GM18502 (cell line): Measurements from ENCODE around the gene INPP4A.

ENCODE experiments used
- ATAC-seq: cut with Tn5 transposase; IDR thresholded peaks from one replicate; pipeline ENCODE4 v1.9.1; 2021; ENCODE audit warnings: mild to moderate bottlenecking; ENCODE audit not compliant: unreplicated experiment, poor library complexity

Gene INPP4A

DNA sequence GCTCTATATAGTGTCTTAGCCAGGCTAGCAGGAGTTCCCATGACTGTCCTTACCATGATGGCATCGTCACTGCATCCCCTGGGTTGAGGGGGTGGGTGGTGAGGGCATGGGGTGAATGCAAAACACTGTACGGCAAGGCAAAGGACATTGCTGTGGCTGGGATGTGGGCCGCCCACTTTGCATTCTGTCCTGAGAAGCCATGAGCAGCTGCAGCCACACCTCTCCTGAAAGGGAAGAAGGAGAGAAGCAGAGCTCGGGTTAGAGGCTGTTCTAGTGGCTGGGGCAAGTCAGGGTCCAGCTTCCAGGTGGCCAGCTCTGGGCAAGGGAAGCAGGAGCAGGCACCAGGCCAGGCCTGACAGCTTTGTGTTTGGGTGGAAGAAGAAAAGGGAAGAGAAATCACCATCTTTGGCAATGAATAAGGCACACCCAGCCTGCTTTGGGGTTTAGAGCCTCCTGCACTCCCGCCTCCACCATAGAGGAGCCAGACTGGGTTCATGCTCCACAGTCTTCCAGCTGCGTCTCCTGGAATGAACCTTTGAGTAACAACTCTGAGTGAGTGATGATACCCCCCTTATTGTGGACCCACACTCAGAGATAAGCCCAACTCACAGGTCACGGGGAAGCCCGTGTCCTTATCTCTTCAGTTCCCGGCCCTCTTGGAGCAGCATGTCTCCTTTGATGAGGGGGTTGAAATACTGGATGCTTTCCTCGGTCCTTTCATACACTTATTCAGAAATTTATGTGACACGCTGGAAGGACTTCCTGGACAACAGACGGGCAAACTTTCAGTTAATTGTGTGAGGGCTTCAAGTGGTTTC is 63.4 kb downstream of the INPP4A start:
- ATAC-seq, result no peak

DNA sequence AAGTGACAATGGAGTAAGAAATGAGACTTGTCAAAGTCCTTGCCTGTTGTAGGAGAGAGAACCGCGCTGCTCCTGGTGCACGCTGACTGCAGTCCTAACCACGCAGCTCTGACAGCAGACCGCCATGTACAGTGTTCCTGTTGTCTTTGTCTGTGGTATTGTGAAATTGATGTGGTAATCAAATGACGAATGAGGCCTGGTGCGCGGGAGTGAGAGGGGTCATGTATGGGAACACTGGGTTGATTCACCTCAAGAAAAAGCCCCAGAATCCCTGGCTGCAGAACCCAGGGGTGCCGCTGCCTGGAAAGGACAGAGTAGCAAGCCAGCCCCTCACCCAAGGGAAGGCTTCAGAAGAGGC is 64.0 kb downstream of the INPP4A start:
- no peak for ATAC-seq

DNA sequence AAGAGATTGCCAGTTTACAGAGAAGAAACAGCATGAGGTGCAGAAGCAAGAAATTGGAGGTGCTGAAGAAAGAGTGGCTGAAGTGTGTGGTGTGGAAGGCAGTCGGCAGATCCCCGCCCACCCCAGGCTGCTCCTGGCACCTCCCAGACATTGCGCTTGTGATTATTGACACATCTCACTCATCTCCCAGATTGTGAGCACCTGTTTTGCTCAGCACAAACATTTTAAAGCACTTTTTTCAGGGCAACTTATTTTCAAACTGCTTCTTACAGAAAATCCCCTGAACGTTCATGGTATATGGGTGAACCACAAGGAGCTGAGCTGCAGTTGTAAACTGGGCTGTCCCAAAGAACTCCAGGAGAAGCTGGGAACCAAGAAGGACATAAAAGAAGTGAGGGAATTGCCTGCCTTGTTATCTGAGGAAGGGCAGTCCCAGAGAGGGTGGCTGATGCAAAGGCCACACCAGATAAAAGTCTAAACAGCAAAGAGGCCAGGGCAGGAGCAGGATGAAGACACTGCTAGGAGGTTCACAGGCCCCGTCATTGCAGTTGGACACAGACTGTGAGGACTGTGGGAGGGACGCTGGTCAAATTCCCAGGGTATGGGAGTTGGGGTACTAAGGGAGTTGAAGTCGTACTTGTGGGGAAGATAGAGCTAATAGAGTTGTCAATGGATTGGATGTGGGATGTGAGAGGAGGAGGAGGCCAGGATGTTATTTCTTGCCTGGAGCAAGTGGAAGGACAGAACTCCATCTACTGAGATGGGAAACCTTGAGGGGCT is 65.1 kb downstream of the INPP4A start:
- no peak for ATAC-seq

DNA sequence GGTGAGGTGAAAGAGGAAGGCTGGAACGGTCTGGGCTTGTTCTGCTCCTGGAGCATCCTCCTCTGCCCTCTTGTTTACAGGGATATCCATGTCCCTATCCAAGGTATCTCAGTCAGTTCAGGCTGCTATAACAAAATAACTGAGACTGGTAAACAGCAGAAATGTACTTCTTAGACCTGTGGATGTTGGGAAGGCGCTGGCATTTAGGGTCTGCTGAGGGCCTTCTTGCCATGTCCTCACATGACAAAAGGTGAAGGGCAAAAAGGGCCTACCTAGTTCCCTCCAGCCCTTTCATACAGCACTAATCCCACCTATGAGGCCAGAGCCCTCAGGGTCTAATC is 65.6 kb downstream of the INPP4A start:
- ATAC-seq, result no peak

DNA sequence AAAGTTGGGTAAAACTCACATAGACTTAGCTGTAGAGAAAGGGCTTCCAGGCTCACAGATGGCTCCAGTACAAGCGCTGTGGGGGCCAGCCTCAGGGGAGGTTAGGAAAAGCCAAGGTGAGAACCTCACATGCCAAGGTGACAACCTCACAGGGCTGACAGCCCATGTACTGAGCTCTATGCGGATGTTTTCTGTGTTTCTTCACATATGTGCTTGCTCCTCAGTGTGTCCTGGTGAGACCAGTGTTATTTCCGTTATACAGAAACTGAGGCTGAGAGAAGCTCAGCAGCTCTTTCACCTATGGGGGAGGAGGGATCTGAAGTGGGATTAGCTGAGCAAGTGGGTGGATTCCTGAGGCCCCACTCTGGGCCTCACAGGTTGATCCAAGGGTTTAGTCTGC is 67.3 kb downstream of the INPP4A start:
- ATAC-seq, result no peak

DNA sequence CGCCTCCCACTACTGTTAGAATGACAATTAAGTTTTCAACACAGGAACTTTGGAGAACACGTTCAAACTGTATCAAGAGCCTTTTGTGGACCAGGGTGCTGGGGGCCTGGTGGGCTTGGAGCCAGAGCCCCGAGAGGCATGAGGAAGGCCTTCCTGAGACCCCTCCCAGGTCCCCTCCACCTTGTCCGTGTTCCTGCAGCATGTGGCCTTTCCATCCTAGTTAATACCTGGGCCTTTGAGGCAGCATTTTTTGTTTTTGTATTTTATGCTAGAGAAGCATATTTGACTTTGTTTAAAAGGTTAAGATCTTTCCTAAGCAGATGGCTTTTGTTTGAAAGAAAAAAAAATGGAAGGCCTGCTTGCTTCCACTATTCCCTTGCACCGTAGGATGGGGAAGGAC is 68.0 kb downstream of the INPP4A start:
- no peak for ATAC-seq

DNA sequence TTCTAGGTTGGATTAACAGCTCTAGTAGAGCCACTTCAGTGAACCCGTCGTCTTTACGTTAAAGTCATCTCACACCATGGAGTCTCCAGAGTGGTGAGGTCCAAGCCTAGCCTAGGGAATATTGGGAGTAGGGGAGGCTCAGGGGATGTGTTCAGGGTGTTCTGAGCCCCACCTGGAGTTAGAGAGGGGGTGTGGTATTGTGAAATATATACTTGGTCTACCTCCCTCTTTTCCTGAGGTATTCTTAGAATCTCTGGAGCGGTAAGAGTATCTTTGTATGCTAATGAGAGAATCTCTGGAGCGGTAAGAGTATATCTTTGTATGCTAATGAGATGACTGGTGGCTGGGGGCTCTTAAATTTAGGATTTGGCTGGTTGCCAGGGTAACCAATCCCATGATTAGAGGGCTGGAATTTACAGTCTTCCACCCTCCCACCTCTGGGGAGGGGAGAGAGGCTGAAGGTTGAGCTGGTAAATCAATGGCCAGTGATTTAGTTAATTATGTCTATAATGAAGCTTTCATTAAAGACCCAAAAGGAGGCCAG is 69.5 kb downstream of the INPP4A start:
- no peak for ATAC-seq

DNA sequence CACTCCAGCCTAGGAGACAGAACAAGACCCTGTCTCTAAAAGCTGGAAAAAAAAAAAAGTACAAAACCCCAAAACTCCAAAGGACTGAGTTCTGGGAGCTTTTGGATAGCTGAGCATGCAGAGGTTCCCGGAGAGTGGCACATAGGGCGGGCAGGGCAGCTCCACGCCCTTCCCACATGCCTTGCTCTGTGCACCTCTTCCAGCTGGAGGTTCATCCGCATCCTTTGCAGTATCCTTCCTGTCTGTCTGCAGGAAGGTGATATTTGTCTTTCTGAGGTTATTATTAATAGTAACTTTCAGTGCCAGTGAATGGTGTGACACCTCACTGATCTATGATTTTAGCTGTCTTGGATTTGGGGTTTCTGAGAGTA is 70.2 kb downstream of the INPP4A start:
- ATAC-seq, result no peak

DNA sequence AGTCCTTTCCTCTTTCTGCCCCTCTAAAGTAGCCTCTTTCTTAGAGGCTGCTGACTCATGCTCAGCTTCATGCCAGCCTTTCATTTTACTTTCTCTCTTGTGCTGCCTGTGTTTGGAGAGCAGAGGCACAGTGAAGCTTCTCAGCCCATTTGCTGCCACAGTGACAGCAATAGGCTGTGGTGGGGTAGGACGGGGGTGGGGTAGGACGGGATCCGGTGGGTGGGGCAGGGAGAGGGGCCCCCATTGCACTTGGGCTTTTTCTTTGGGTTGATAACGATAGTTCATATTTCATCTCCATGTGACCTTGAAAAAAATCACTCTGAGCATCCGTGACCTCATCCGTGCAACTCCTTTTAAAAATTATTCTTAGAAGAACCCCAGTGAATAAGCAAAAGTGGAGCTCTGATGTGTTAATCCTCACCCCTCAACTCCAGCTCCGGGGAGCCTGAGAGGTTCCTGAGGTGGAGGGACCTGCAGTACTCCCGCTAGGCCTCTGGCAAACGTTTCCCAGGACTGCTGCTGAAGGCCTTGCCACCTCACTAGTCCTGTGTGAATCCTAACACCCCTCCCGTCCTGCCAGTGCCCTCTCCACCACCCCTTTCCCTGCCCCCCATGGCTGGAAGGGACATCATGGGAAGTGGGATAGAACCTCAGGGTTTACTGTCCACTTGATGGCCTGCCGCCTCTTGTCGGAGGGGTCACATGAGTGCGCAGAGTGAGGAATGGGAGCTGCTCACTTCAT is 70.8 kb downstream of the INPP4A start:
- ATAC-seq, result no peak

DNA sequence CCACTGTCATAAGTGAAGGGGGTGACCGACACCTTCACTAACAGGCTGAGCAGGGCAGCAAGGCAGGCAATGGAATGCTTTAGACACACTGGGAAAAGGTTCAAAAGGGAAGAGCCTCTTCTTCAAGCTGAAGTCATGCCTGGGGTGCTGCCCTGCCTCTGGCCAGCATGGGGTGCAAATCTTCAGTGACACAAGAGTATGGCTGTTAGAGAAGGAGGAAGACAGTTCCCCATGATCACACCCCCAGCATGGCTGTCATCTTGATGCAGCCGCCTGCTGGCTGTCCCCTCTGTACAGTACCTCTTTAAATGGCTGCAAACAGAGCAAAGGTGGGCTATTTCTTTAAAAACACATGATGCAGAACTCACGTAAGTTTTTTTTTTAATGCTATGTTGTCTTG is 71.9 kb downstream of the INPP4A start:
- ATAC-seq, result no peak

DNA sequence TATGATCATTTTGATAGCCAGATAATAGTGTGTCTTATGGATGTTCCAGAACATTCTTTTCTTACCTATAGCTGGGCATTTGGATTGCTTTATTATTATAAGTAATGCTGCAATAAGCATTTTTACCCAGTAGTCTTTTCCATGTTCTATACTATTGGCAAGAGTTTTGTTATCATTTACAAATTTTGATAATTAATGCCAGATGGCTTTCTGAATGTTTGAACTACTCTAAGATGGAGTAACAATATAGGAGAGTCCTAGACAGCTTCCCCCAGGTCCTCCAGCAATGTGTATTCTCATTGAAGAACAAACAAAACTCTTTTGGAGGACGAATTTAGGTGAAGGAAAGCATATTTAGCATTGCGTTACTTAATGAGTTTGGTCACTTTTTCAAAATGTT is 73.0 kb downstream of the INPP4A start:
- ATAC-seq, result no peak

DNA sequence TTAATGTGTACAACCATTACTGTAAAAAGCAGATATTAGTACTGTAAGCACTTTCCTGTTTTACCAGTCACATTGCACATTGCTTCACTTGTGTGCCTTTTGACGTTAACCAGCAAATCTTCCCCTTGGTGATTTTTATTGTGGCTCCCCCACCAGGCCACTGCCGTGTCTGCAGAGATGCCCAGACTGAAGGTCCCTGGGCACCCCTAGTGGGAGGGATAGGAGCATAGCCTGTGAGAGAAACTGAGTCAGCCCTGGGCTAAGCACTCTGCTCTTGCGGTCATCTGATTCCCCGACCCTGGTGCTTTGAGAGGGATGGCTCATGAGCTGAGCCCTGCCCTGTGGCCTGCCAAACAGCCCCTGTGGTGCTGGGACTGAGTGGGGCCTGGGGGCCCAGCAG is 73.4 kb downstream of the INPP4A start:
- ATAC-seq, result no peak

DNA sequence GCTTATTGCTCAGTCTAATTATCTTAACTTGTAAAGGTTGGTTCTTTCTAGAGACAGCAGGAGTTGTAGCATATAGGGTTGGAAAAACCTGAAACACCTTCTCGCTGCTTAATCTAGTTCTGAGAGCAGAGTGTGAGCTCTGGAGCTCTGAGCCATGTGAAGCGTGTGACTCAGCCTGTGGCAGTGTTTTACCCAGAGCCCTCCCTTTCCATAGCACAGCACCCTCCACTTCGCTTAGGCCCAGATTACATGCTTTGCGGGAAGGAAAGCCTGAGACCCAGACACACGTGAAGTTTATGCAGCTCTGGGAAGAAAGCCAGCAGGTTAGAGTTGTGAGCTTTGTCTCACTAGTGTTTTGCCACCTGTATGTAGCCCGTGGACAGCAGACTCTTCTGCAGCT is 74.5 kb downstream of the INPP4A start:
- no peak for ATAC-seq

DNA sequence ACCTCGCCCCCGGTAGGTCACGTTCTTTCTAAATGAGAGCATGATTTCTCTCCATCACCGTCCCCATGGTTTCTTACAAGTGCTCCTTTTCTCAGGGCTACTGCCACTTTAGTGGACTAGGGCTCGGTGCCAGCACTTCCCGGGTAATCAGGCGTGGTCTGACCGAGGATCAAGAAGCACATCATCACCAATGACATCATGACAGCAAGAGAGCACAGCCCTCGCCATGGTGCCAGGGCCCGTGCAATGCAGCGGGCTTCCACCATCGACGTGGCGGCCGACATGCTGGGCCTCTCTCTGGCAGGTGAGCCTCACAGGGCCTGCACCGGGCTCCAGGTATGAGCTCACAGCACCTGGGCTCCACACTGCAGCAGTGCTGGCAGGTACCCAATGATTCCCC is 75.2 kb downstream of the INPP4A start:
- ATAC-seq, result no peak

DNA sequence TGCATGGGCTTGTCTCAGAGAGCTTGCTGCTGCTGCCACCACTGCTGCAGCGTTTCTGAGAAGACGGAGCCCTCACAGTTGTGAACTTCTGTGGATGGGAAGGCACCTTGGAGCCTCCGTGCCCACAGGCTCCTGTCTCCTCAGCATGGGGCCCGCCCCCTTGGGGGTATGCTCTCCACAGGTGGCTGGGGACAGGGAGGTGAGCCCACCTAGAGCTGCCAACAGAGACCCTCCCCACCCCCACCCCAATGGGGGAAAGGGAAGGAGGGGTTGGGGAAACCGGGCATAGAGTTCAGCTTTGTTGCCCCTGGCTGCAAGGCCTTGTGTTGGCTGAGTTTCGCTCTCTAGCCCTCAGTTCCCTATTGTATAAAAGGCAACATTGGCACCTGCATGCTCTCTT is 76.1 kb downstream of the INPP4A start:
- no peak for ATAC-seq

DNA sequence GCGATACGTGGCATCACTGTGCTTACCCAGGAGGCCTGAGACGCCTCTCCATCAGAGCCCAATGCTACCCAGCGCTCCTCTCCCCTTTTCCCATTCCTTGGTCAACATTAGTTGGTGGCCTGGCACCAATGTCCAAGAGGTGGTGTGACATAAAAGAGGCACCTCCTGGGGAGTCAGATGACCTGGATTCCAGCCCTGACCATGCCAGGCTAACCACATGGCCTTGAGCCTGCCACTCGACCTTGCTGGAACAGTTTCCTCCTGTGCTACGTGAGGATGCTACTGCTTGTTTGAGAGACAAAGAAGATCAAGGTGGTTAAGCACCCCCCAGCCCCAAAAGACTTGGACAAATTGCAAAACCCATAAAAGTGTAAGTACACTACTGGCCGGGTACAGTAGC is 76.6 kb downstream of the INPP4A start:
- ATAC-seq, result no peak

DNA sequence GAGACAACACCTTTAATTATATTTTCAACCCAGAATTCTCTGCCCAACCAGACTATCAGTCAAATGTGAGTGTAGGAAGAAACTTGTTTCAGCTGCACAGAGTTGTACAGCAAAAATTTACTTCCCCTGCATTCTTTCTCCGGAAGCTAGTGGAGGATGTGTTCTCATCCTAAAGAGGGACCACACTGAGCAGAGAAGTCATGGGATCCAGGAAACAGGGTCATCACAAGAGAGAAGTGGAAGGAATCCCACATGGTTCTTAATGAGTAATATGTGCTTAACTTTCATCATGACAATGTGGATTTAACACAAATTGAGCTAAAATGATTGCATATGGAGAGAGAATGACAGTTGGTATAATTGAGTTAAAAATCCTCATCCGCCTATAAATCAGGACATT is 78.2 kb downstream of the INPP4A start:
- ATAC-seq, result no peak

DNA sequence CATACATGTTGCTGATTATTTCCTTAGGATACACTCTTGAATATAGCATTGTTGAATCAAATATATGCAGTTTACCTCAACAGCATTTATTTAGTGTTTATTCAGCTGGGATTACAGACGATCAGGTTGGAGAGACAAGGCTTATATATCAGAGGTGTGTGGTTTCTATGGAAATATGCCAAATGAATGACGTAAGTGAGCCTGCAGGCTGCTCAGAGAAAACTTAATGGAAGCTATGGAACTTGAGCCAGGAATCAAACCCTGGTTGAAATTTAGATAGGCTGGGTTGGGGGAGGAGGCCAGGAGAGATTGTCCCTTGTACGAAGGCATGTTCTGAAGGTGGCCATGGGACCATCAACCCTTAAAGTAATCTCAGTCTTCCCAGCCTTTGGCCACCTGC is 79.5 kb downstream of the INPP4A start:
- ATAC-seq, result no peak

DNA sequence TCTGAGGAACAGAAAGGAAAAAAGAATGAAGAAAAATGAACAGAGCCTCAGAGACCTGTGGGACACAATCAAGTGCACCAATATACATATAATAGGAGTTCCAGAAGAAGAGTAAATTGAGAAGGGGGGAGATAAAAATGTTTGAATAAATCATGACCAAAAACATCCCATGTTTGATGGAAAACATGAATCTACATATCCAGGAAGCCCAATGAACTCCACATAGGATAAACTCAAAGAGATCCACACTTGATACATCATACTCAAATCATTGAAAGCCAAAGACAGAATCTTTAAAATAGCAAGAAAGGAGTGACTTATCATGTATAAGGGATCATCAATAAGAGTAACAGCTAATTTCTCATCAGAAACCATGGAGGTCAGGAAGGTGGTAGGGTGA is 83.7 kb downstream of the INPP4A start:
- ATAC-seq, result no peak

DNA sequence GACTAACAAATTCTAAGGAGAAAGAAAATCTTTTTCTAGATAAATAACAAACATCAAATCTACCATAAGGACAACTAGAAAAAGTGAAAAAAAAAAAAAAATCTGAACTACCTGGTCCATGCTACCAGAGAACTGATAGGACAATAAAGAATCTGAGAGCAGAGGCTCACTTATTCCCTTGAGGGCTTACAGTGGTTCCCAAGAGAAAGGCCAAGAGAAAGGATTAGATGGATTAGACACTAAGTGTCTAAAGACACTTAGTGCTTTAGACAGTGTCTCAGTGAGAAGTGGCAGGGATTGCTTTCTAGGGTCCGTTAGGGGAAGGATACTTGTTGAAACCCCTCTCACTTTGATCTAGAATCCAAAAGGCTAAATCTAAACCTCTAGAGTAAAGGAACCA is 85.5 kb downstream of the INPP4A start:
- no peak for ATAC-seq

DNA sequence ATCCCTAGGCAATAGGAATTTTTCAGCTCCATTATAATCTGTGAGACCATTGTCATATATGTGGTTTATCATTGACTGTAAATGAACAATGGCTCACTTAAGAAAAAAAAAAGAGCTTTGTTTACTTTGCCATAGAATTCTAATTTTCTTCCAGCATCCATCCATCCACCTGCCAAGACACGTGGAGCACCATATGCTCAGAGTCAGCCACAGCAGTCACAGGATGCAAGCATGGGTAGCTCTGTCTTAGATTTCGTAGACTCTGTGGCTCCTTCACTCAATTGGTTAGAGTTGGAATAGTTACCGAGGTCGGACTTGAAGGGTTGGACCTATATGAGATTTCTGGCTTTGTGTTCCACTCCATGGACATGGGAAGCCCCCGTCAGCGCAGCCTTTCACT is 88.1 kb downstream of the INPP4A start:
- no peak for ATAC-seq
